Measurements from ENCODE around the gene CFAP221.

Gene CFAP221

GRCh38 chr2:119513832-119514231 lies 30.4 kb upstream of the CFAP221 start:
- TF ChIP-seq CTCF (IDR thresholded peaks at IDR 0.05; ENCODE audit: low read depth, low read length) = no peak
- no peak for DNase-seq (ENCODE audit: low read depth in 2 of 2)

GRCh38 chr2:119516121-119516520 lies 28.1 kb upstream of the CFAP221 start:
- no peak for TF ChIP-seq CTCF (IDR thresholded peaks at IDR 0.05; ENCODE audit: low read depth, low read length)
- no peak for DNase-seq (ENCODE audit: low read depth in 2 of 2)
- no peak overlapping the region for H3K4me3 ChIP-seq (replicated peaks in 1 of 2; ENCODE audit: low read depth in 2 of 2, low read length in 2 of 2)

More at GRCh38 chr2:119513832-119514231, 30.4 kb upstream of the CFAP221 start:
- no peak overlapping the region for H3K4me3 ChIP-seq (replicated peaks in 1 of 2; ENCODE audit: low read depth in 2 of 2, low read length in 2 of 2)

GRCh38 chr2:119517433-119517832 lies 26.8 kb upstream of the CFAP221 start:
- peak; percentile 86 for TF ChIP-seq CTCF (IDR thresholded peaks at IDR 0.05; ENCODE audit: low read depth, low read length)
- H3K4me3 ChIP-seq (replicated peaks in 1 of 2; ENCODE audit: low read depth in 2 of 2, low read length in 2 of 2) = no peak overlapping the region
- DNase-seq (ENCODE audit: low read depth in 2 of 2) = peak; percentile 60 to 61

- no peak for DNase-seq (ENCODE audit: low read depth in 2 of 2)
- no peak for TF ChIP-seq CTCF (IDR thresholded peaks at IDR 0.05; ENCODE audit: low read depth, low read length)
- H3K4me3 ChIP-seq (replicated peaks in 1 of 2; ENCODE audit: low read depth in 2 of 2, low read length in 2 of 2) = no peak overlapping the region
These were observed 25.7 kb upstream of the CFAP221 start for GRCh38 chr2:119518401-119519056.

GRCh38 chr2:119519057-119519408 lies 25.2 kb upstream of the CFAP221 start:
- H3K4me3 ChIP-seq (replicated peaks in 1 of 2; ENCODE audit: low read depth in 2 of 2, low read length in 2 of 2) = no peak overlapping the region
- TF ChIP-seq CTCF (IDR thresholded peaks at IDR 0.05; ENCODE audit: low read depth, low read length) = no peak
- no peak for DNase-seq (ENCODE audit: low read depth in 2 of 2)

- no peak overlapping the region for H3K4me3 ChIP-seq (replicated peaks in 1 of 2; ENCODE audit: low read depth in 2 of 2, low read length in 2 of 2)
- TF ChIP-seq CTCF (IDR thresholded peaks at IDR 0.05; ENCODE audit: low read depth, low read length) = no peak
- DNase-seq (ENCODE audit: low read depth in 2 of 2) = no peak
These were observed 23.4 kb upstream of the CFAP221 start for GRCh38 chr2:119520696-119521432.

All from cardiac fibroblast (primary cell).